ENCODE measurements around the gene WDR76.

Gene WDR76

DNA sequence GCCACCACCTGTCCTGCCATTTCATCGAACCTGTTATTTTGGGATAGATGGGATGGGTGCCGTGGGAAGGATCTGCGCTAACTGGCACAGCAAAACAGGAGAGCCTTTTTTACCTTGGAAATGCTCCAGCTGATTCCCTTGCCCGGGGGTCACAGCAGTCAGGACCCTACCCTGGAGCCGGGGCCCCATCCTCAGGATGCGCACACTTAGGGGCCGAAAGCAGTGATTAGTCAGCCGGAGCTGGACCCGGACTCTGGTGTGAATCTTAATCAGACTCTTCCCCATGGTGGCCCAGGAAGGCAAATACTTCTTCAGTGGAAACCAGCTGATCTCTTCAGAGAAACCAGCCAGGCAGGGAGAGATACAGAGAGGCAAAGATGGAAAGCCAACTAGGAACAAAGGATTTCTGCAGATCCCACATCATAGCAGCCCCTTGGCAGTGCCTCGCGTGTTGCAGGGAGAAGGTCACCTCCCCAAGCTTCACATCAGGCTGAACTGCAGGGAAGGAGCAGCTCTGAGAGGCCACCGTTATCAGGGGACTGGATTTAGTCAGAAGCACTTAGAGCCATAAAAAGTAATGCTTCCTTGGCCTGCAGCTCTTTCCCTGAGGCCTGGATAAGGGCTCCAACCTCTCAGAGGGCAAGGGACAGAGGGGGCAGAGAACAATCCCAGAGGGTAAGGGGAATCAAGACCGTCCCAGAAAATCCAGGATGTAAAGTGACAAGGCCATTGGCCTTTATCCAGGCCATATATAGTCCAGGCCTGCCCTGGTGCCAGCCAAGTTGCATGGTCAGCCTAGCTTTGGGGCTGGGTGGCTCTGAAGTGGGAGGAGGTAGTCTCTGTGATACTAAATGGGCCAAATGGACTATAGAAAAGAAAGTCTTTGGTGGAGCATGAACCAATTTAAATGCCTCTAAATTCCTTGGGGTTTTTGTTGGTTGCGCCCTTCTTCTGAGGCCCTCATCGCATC, 52.9 kb downstream of the WDR76 start:
- DNase-seq, result no peak

DNA sequence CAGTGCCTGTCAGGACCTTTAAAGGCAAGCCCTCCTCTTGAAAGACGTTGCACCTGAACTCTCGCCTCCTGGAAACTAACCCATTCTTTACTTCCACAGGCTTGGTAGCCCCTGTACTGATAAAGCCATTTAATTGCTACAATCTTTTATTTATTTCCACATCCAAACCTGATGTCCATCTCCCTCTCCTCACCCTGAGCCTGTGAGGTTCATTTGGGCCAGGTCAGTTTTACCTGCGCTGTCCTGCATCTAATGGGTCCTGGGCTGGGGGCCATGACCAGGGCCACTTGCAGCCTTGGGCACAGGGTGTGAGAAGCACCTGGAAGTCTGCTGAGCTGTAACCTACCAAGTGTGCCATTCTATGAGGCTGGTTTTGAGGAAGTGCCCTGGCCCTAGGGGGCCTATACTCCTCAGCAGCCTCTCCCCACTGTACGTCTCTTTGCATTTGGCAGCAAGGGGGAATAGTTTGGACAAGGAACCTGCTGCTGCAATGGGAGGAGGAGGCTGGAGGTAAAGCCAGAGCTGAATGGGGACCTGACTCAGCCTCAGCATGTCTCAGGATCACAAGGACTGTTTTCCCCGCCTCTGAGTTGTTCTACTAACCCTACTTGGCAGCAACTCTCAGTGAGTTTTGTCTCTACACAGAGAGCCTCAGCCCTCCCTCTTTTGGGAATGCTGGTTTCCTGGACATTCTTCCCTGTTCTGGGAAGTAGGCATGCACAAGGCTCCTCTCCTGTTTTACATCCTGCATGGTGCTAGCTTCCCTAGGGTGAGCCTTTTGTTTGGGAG, 53.8 kb downstream of the WDR76 start:
- no peak for DNase-seq

GRCh38 chr15:43881245-43881644, 54.4 kb downstream of the WDR76 start:
- no peak for DNase-seq

DNA sequence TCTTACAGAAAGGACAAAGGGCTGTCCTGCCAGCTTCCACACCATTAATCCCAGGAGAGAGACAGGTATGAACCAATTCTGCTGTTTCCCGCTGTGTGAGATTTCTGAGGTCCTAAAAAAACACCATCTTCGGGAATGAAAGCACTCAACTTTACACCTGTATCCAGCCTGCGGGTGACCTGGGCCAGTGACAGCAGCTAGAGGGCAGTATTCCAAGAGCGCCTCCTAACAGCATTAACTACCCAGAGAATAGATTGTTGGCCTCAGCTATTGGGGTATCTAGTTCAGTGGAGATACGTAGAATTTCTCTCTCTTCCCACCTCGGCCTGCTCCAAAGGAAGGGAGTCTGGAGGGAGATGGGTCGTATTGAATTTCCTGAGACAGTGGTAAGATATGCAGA, 55.1 kb downstream of the WDR76 start:
- no peak for DNase-seq

DNA sequence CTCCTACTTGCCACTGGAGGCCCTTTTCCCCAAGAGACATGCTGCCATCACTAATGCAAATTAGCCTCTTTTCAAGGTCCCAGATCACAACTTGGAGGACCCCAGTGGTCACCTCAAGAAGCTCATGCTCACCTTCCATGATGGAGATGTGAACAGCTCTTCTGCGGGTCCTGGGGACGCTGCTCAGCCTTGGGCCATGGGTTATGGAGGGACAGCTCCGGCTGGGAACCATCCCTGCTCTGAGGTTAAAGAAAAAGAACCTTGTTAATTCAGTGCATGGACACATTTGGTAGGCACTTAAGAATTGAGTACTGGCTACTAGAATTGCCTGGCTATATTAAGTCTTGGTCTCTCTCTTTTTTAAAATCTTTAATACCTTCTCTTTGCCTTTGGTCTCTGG, 56.8 kb downstream of the WDR76 start:
- DNase-seq, result no peak

DNA sequence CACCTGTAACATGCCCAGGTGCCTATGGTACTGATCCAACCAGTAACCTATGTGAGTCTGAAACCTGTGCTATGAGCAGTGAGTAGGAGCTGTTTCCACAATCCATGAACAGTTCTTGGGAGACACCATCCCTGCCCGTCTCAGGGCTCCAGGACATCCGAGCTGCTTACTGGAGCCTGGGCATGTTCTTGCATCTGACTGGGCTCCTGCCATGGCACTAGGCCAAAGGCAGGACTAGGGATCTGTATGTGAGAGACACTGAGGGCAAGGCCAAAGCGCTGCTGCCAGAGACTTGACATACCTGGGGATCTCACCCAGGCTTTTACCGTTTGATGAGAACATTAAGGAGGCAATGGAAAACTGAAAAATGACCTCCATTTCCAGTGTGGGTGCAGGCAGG, 59.8 kb downstream of the WDR76 start:
- DNase-seq, result no peak

DNA sequence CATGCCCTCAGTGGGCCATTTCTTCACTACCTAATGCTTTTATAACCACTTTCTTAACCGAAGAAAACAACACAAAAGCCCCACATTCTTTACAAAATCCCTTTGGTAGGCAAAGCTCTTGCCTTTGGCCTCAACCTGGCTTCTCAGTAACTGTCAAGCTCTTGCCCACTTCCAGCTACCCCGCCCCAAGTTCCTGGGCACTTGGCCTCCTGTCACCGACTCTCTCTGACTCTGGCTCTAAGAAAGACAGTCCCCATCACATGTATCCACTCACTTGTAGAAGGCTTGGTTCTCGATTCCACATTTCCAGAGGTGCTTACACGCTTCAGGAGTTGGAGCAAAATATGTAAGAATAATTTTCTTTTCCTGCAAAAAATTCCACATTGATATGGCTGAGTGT, 61.1 kb downstream of the WDR76 start:
- no peak for DNase-seq

GRCh38 chr15:43889042-43889441, 62.2 kb downstream of the WDR76 start:
- DNase-seq, result no peak

DNA sequence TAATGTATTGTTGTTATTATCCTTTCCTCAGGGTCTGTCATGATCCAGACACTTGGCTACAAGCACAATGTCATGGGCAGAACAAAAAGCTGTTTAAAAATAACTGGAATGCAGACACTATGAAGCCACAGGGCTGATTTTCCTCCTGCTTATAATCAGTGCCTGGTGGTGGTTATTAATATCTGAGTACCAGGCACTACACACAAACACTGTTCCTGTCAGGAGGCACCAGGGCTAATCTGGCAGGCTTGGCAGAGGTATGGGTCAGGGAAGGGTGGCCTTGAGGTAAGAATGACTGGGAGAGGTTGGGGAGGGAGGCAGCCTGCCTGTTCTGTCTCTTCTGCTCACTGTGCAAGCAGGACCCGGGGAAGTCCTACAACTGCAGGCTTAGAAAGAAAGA, 67.2 kb downstream of the WDR76 start:
- DNase-seq, result no peak

- DNase-seq, result no peak
Observed at GRCh38 chr15:43895586-43895985, 68.8 kb downstream of the WDR76 start.

- DNase-seq, result no peak
Observed at GRCh38 chr15:43896543-43896942, 69.7 kb downstream of the WDR76 start.

DNA sequence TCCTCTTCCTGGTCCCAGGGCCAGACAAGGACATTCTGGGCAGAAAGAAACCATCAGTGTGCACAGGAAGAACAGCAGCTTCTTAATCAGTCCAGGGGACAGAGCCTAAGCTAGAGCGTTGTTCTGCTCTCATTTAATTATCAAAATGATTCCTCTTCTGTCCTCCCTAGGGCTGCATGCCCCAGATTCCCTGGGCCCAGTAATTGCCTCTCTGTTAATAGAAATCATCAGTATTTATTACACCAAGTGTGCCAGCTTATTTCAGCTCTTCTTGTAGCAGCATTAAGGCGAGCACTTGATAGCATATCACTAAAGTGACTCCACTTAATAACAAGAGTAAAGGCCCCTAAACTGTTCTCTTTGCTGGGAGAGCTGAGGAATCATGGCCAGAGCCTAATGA, 72.1 kb downstream of the WDR76 start:
- DNase-seq, result no peak

DNA sequence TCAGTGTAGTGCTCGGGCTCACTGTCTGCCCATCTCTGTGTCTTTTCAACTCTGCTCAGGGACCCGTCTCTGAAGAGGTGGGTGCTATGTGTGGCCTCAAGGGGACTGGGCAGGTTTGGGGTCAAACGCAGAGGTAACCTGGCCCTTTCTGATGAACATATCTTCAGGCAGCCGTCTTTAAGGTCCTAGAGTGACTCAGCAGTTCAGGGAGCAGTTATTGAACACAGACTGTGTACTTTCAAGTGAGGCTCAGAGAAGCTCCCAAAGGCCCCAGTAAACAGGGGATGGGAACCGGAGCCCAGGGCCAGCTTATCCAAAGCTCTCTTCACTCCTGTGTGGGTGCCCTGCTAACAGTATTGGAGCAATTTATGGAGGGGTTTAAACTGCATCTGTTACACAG, 73.1 kb downstream of the WDR76 start:
- no peak for DNase-seq

GRCh38 chr15:43900996-43901395, 74.2 kb downstream of the WDR76 start:
- no peak for DNase-seq

DNA sequence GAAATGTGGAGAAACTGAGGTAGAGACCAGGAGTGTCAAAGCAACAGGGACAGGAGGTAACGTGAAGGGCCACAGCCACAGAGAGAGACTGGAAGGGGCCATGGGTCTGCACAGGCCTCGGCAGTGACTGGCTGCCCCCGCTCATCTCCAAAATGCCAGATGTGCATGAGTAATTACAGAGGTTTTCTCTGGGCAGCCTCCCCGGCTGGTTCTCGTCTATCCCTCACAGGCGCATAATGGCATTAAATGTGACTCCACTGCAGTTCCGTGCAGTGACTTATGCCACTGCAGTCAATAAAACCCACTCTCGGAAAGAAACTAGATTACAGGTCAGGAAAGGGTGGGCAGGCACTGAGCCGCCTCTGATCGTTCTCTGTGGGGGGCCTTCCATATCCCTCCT, 74.7 kb downstream of the WDR76 start:
- DNase-seq, result no peak

DNA sequence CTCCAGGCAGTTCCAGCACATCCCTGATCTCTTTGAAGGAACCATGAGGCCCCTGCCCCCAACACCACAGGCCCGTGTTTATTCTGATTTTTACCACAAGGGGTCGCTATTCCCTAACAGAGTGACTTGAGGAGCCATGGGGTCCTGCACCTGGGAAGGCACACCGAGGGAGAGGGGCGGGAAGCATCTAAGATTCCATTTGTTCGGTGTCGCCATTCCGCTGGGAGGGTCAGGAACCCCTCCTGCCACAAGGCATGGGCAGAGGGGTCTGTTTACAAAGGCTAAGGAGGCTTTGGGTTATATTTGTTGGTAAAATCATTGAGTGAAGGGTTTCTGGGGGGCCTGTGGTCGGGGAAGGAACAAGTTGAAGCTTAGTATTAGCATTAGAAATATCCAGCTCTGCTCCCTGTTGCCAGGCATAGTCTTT, 77.1 kb downstream of the WDR76 start:
- peak; percentile 47 for DNase-seq

GRCh38 chr15:43905755-43906154, 79.0 kb downstream of the WDR76 start:
- no peak for DNase-seq

- no peak for DNase-seq
Observed at GRCh38 chr15:43908516-43909050, 81.8 kb downstream of the WDR76 start.

DNA sequence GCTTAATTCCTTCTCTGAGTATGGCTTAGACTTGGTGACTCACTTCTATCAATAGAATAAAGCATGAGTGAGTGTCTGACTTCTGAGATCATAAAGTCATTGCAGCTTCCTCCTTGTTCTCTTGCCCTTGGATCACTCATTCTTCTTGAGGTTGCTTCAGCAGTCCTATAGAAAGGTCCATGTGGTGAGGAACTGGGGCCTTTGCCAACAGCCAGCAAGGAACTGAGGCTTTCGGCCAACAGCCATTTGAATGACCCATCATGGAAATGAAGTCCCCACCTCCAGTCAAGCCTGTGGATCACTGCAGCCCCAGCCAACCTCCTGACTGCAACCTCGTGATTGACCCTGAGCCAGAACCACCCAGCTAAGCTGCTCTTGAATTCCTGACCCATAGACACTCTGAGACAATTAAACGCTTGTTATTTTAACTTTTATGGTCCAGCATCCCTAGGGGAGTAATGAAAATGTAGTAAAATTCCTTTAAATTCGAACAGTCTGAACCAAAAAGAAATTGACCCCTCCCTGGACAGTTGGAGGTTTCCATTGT, 84.5 kb downstream of the WDR76 start:
- peak; percentile 65 for DNase-seq

DNA sequence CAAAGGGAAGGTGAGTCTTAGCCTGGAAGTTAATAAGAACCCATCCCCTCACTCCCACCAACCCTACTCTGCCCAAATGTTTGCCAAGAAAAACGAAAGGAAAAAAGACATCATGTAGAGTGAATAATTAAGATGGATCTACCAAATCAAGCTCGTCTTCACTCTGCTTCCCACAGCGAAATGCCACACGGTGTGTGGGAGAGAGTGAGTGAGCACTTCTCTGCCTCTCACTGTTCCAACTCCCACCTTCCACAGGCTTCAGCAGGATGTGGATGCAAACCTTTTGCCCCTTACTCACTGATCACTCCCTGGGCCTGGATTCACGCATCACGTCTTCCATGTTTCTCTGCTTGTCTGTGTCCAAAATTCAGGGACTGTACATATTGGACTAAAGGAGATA, 85.4 kb downstream of the WDR76 start:
- no peak for DNase-seq

GRCh38 chr15:43913026-43913780, 86.4 kb downstream of the WDR76 start:
- no peak for DNase-seq

- no peak for DNase-seq
Observed at GRCh38 chr15:43913941-43914340, 87.1 kb downstream of the WDR76 start.

All from inflammatory macrophage treated with lipopolysaccharide for 4 hours (primary cell).